SJSA1 (cell line): Measurements from ENCODE around the gene NMT1. TPM values are rescaled to one million over a fixed set of nuclear protein-coding genes. Genes with fewer than 3 reads are reported as not detected.

Source experiments
- DNase-seq, 2 experiments: peaks; one replicate each; pipeline ENCODE4 v3.0.0-alpha.2; 2015 to 2020; ENCODE audit warnings: low spot score in 2 of 2, low read depth in 1 of 2
- H3K27ac ChIP-seq: fragments of 250-450 bp; sonication (Bioruptor Pico); 2 replicates; pipeline ENCODE4 v1.5.1; 2020; ENCODE audit warnings: mild to moderate bottlenecking, moderate library complexity
- H3K27me3 ChIP-seq: fragments of 250-450 bp; sonication (Bioruptor Pico); replicated peaks from 2 replicates; pipeline ENCODE4 v1.5.1; 2020; ENCODE audit warnings: mild to moderate bottlenecking, moderate library complexity
- H3K36me3 ChIP-seq: fragments of 250-450 bp; sonication (Bioruptor Pico); 2 replicates; pipeline ENCODE4 v1.5.1; 2020; ENCODE audit warnings: mild to moderate bottlenecking
- H3K4me1 ChIP-seq: fragments of 250-450 bp; sonication (Bioruptor Pico); replicated peaks from 2 replicates; pipeline ENCODE4 v1.6.1; 2021; ENCODE audit warnings: mild to moderate bottlenecking
- H3K4me3 ChIP-seq: fragments of 250-450 bp; sonication (Bioruptor Pico); 2 replicates; pipeline ENCODE4 v1.5.1; 2020; ENCODE audit warnings: mild to moderate bottlenecking
- H3K9me3 ChIP-seq: fragments of 250-450 bp; sonication (Bioruptor Pico); replicated peaks from 2 replicates; pipeline ENCODE4 v1.5.1; 2020; ENCODE audit warnings: mild to moderate bottlenecking
- total RNA-seq: library from RNA; depleted of rRNA; stranded (reverse); fragments of >200 nt; shearing (Covaris generic); gene quantifications from 2 replicates; pipeline ENCODE4 v1.2.3, GENCODE V29; 2014

NMT1 gene
- total RNA-seq, 1 experiment from 2014 or later, result 144 TPM

- Histone ChIP-seq H3K9me3 (no peaks in the 10 kb centered on the region), H3K27ac (no peak overlapping the region), H3K27me3 (no peaks in the 10 kb centered on the region), H3K4me1 (peaks cover 56% of the 10 kb centered on the region), H3K4me3 (no peak overlapping the region), H3K36me3 (peaks cover 3% of the 10 kb centered on the region)
- DNase-seq, result no peak
Observed at GRCh38 chr17:45128989-45129388, 67.9 kb downstream of the NMT1 start.

GRCh38 chr17:45129426-45129939, 68.4 kb downstream of the NMT1 start:
- DNase-seq, result no peak
- H3K4me3 ChIP-seq, result no peak overlapping the region
- no peak overlapping the region for H3K27ac ChIP-seq

DNA sequence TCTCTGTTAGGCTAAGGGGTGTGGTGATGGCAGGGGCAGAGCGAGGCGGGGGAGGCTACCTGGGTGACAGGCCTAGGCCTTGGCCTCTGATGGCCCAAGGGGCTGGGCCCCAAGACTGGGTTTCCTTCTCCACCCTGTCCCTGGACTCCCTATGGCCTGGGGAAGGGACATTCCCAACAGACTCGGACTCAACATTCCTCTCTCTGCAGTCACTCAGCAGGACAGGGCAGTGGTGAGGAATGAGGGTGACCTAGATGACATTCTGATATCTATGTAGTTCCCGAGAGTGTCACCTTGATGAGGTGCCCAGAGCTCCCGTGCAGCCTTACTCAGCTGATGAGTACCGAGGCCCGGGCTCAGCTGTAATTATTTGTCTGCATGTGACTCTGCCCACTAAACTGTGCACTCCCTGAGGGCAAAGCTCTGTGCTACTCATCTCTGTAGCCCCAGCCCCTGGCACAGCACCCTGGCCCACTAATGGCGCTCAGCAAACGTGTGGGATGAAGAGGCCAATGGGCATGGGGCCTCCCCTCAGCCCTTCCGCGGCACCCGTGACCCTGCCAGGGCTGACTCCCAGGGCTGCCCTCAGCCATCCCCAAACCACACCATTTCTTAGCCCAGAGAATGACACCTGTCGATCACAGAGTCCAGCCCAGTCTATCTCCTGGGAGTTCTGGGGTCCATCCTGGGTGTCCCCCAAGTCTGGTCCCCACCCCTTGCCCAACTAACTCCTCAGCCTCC, 69.0 kb downstream of the NMT1 start:
- H3K27me3 ChIP-seq, result no peaks in the 10 kb centered on the region
- H3K4me3 ChIP-seq, result no peak overlapping the region
- H3K27ac ChIP-seq, result no peak overlapping the region
- H3K36me3 ChIP-seq, result peaks cover 3% of the 10 kb centered on the region
- H3K9me3 ChIP-seq, result no peaks in the 10 kb centered on the region
- no peak for DNase-seq
- H3K4me1 ChIP-seq, result peaks cover 45% of the 10 kb centered on the region

More at GRCh38 chr17:45129426-45129939, 68.4 kb downstream of the NMT1 start:
- peaks cover 51% of the 10 kb centered on the region for H3K4me1 ChIP-seq
- peaks cover 3% of the 10 kb centered on the region for H3K36me3 ChIP-seq
- H3K9me3 ChIP-seq, result no peaks in the 10 kb centered on the region
- no peaks in the 10 kb centered on the region for H3K27me3 ChIP-seq

DNA sequence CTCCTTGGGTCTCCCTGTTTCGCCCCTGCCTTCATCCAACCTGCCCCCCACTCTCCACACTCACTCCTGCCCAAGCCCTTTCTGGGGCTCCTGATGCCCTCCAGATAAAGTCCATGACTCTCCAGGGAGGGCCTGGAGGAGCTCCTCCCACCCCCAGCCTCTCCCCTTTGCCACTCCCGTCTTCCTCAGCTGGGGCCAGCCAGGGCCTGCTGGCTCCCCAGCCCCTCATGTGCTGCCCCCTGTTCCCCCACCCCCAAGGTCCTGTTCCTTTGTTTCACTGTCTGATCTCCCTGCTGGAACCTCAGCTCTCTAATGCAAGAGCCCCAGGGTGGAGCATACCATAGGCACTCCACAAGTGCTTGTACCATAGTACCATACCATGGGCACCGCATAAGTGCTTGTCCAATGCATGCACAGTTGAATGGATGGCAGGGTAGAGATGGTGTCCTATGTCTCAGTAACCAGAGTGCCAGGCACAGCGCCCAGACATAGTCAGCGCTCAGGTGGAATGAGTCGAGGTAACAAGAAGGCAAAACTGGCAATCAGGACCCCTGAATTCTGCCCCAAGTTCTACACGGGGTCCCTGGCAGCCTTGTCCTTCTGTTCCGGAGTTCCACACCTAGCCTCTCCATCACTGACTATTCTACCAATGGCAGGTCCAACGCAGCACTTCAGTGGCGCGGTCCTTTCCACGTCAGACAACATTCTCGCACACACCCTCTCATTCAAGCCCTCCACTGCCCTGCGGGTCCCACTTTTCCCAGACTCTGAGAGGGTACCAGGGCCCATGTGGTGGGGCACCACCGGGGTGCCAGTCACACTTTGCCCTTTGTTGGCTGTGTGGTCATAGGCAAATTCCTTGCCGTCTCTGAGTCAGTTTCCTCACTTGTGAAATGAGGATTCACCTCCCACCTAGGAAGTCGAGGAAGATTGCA, 69.8 kb downstream of the NMT1 start:
- H3K4me1 ChIP-seq, result peaks cover 51% of the 10 kb centered on the region
- peak overlapping the region; percentile 85 for H3K4me3 ChIP-seq
- DNase-seq, result no peak
- peaks cover 3% of the 10 kb centered on the region for H3K36me3 ChIP-seq
- H3K27ac ChIP-seq, result no peak overlapping the region
- no peaks in the 10 kb centered on the region for H3K27me3 ChIP-seq
- H3K9me3 ChIP-seq, result no peaks in the 10 kb centered on the region

GRCh38 chr17:45131616-45132319, 70.7 kb downstream of the NMT1 start:
- H3K4me3 ChIP-seq, result peak overlapping the region; percentile 85
- peak overlapping the region; percentile 34; the same call in 1 of the 2 replicates for H3K27ac ChIP-seq
- no peaks in the 10 kb centered on the region for H3K9me3 ChIP-seq
- no peaks in the 10 kb centered on the region for H3K27me3 ChIP-seq
- H3K4me1 ChIP-seq, result peaks cover 52% of the 10 kb centered on the region
- H3K36me3 ChIP-seq, result peaks cover 3% of the 10 kb centered on the region
- DNase-seq, result peak in 1 of 2 experiments; percentile 75

DNA sequence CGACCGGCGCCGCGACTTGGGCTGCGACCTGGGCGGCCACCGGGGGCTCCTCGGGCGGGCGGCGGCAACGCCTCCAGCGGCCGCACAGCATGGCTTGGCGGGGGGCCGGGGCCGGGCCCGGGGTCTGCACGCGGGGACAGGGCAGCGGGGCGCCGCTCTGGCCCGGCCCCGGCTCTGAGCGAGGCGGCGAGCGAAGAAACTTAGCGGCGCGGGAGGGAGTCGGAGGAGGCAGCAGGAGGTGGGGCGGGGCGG, 71.1 kb downstream of the NMT1 start, which contains the start of gene PLCD3:
TSS of gene PLCD3 (minus strand) at position 196 of the 252 bp plus-strand sequence. CDS start at position 91, 105 bp downstream.
- H3K4me1 ChIP-seq, result peaks cover 47% of the 10 kb centered on the region
- H3K36me3 ChIP-seq, result peaks cover 3% of the 10 kb centered on the region
- DNase-seq, result no peak
- peak within 1 kb of the TSS; percentile 59 for H3K27ac ChIP-seq
- no peaks in the 10 kb centered on the region for H3K9me3 ChIP-seq
- peak within 1 kb of the TSS; percentile 85 for H3K4me3 ChIP-seq
- no peaks in the 10 kb centered on the region for H3K27me3 ChIP-seq

- DNase-seq, result peak; percentile 86 to 92
- H3K27ac ChIP-seq, result peak overlapping the region; percentile 59
- no peaks in the 10 kb centered on the region for H3K27me3 ChIP-seq
- H3K4me3 ChIP-seq, result peak overlapping the region; percentile 85
- H3K4me1 ChIP-seq, result peaks cover 41% of the 10 kb centered on the region
- H3K36me3 ChIP-seq, result peaks cover 3% of the 10 kb centered on the region
- H3K9me3 ChIP-seq, result no peaks in the 10 kb centered on the region
Observed at GRCh38 chr17:45132572-45133463, 71.7 kb downstream of the NMT1 start.

DNA sequence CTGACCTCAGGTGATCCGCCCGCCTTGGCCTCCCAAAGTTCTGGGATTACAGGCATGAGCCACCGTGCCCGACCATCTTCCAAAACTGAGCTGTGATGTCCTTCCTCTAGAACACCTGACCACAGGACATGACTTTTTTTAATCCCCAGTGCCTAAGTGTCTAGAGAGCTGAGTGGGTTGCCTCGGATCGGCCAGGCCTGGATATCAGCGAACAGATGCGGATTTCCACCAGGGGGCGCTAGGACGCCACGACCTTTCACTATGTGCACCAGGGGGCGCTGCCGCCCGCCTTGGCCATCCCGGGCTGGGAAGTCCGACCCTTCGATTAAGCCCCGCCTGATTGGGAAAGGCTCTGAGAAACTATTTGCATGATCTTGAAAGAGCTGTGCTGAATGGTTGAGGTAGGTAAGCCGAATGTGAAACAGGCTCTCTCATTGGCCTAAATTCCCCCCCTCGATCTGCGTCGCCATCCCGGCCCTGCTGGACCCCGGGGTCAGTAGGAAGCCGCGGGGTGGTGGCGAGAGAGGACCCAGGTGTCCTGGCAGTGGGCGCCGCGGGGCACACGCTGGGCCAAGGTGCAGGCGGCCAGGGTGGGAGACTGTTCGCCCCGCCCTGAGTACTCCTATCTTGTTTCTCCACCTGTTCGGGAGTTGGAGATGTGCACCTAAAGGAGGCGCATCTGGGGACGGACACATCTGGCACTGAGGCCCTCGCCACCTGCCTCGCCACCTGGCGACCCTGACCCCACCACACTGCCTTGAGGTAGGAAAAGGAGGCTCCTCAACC, 74.3 kb downstream of the NMT1 start, which contains the start of gene ACBD4:
TSS of gene ACBD4 (plus strand) at position 496 of the 786 bp plus-strand sequence. CDS start 458 bp downstream, outside the sequence.
- Histone ChIP-seq H3K27me3 (no peaks in the 10 kb centered on the region), H3K9me3 (no peaks in the 10 kb centered on the region), H3K36me3 (peaks cover 3% of the 10 kb centered on the region), H3K4me3 (peak within 1 kb of the TSS; percentile 34), H3K4me1 (peaks cover 27% of the 10 kb centered on the region), H3K27ac (no peak within 1 kb of the TSS)
- peak; percentile 92 to 96 for DNase-seq

GRCh38 chr17:45135978-45136791, 75.1 kb downstream of the NMT1 start:
- 0 out of 2 replicates have a peak, but pooled peaks cover 2% of the 10 kb centered on the region for H3K9me3 ChIP-seq
- DNase-seq, result peak in 1 of 2 experiments; percentile 25
- H3K36me3 ChIP-seq, result peaks cover 3% of the 10 kb centered on the region
- no peak overlapping the region for H3K27ac ChIP-seq
- peaks cover 23% of the 10 kb centered on the region for H3K4me1 ChIP-seq
- no peaks in the 10 kb centered on the region for H3K27me3 ChIP-seq
- H3K4me3 ChIP-seq, result peak overlapping the region; percentile 34

GRCh38 chr17:45136846-45137560, 75.9 kb downstream of the NMT1 start:
- H3K4me1 ChIP-seq, result peaks cover 14% of the 10 kb centered on the region
- 0 out of 2 replicates have a peak, but pooled peaks cover 2% of the 10 kb centered on the region for H3K9me3 ChIP-seq
- no peaks in the 10 kb centered on the region for H3K27me3 ChIP-seq
- H3K4me3 ChIP-seq, result no peak overlapping the region
- no peak overlapping the region for H3K27ac ChIP-seq
- no peak for DNase-seq
- peaks cover 2% of the 10 kb centered on the region for H3K36me3 ChIP-seq
